ENCODE results near the gene ANKRD11.

ANKRD11 gene

GRCh38 chr16:89278441-89279240 is 211.7 kb downstream of the ANKRD11 start:
- no peak for DNase-seq (ENCODE audit: low read depth in 2 of 2)
- TF ChIP-seq CTCF (IDR thresholded peaks at IDR 0.05; ENCODE audit: low read depth, low read length), result no peak
- no peak overlapping the region for H3K4me3 ChIP-seq (replicated peaks in 1 of 2; ENCODE audit: low read depth in 2 of 2, low read length in 2 of 2)

GRCh38 chr16:89277641-89278341 is 212.6 kb downstream of the ANKRD11 start:
- H3K4me3 ChIP-seq (replicated peaks in 1 of 2; ENCODE audit: low read depth in 2 of 2, low read length in 2 of 2), result no peak overlapping the region
- DNase-seq (ENCODE audit: low read depth in 2 of 2), result no peak
- TF ChIP-seq CTCF (IDR thresholded peaks at IDR 0.05; ENCODE audit: low read depth, low read length), result no peak

GRCh38 chr16:89277049-89277448 is 213.3 kb downstream of the ANKRD11 start:
- no peak for DNase-seq (ENCODE audit: low read depth in 2 of 2)
- no peak for TF ChIP-seq CTCF (IDR thresholded peaks at IDR 0.05; ENCODE audit: low read depth, low read length)
- no peak overlapping the region for H3K4me3 ChIP-seq (replicated peaks in 1 of 2; ENCODE audit: low read depth in 2 of 2, low read length in 2 of 2)

GRCh38 chr16:89275837-89276720 is 214.3 kb downstream of the ANKRD11 start:
- no peak for DNase-seq (ENCODE audit: low read depth in 2 of 2)
- no peak for TF ChIP-seq CTCF (IDR thresholded peaks at IDR 0.05; ENCODE audit: low read depth, low read length)
- H3K4me3 ChIP-seq (replicated peaks in 1 of 2; ENCODE audit: low read depth in 2 of 2, low read length in 2 of 2), result no peak overlapping the region

- TF ChIP-seq CTCF (IDR thresholded peaks at IDR 0.05; ENCODE audit: low read depth, low read length), result no peak
- DNase-seq (ENCODE audit: low read depth in 2 of 2), result no peak
- H3K4me3 ChIP-seq (replicated peaks in 1 of 2; ENCODE audit: low read depth in 2 of 2, low read length in 2 of 2), result no peak overlapping the region
Measured at GRCh38 chr16:89275284-89275584, 215.1 kb downstream of the ANKRD11 start.

- no peak overlapping the region for H3K4me3 ChIP-seq (replicated peaks in 1 of 2; ENCODE audit: low read depth in 2 of 2, low read length in 2 of 2)
- DNase-seq (ENCODE audit: low read depth in 2 of 2), result no peak
- no peak for TF ChIP-seq CTCF (IDR thresholded peaks at IDR 0.05; ENCODE audit: low read depth, low read length)
Measured at GRCh38 chr16:89274561-89275283, 215.6 kb downstream of the ANKRD11 start.

Data from cardiac fibroblast (primary cell).